ENCODE results near the gene ARHGAP4.

DNA sequence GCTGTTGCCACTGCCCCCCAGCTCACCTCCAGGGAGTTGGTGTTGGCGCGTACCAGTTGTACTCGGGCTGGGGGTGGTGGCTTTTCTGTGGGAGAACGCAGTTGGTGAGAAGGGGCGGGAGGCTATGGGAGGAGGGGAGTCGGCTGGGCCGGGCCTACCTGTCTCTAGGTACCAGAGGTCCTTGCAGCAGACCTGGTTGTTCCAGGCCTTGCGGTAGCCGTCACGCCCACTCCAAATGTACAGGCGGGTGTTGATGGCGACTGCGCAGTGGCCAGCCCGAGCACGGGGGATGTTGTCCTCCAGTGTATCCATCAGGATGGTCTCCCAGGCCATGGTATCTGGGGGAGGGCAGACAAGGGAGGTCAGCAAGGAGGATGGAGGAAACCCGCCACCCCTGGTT lies 34.0 kb upstream of the ARHGAP4 start:
- TF ChIP-seq POLR2AphosphoS5 (IDR thresholded peaks at IDR 0.05): no peak
- TF ChIP-seq, protein P1, sequence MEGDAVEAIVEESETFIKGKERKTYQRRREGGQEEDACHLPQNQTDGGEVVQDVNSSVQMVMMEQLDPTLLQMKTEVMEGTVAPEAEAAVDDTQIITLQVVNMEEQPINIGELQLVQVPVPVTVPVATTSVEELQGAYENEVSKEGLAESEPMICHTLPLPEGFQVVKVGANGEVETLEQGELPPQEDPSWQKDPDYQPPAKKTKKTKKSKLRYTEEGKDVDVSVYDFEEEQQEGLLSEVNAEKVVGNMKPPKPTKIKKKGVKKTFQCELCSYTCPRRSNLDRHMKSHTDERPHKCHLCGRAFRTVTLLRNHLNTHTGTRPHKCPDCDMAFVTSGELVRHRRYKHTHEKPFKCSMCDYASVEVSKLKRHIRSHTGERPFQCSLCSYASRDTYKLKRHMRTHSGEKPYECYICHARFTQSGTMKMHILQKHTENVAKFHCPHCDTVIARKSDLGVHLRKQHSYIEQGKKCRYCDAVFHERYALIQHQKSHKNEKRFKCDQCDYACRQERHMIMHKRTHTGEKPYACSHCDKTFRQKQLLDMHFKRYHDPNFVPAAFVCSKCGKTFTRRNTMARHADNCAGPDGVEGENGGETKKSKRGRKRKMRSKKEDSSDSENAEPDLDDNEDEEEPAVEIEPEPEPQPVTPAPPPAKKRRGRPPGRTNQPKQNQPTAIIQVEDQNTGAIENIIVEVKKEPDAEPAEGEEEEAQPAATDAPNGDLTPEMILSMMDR (IDR thresholded peaks at IDR 0.05 in 8 of 11, conservative IDR thresholded peaks at IDR 0.05 in 3 of 11): no peak
